Activated naive CD8-positive, alpha-beta T cell treated with anti-CD3 and anti-CD28 coated beads, Interleukin-2, amount 50 U/mL, for 16 hours (primary cell): Measurements from ENCODE around the gene SMARCAL1.
"Not testable (repeated sequence)": the region's sequence is repeated elsewhere in the genome, so short reads cannot be mapped to it uniquely, and the experiment has no call there.

Experiments used
- DNase-seq: peaks from one replicate; pipeline ENCODE4 v3.0.0-alpha.2; 2020; ENCODE audit warnings: low read depth, low spot score

The SMARCAL1 gene

GRCh38 chr2:216412022-216412999, at the start of gene SMARCAL1:
Gene SMARCAL1 (plus strand): TSS chr2:216412484. CDS start chr2:216414705, 2,221 bp downstream.
- DNase-seq = peak; percentile 96

GRCh38 chr2:216362730-216363129, 49.6 kb upstream of the SMARCAL1 start:
- no peak for DNase-seq

- DNase-seq = no peak
Observed at GRCh38 chr2:216363221-216363620, 49.1 kb upstream of the SMARCAL1 start.

GRCh38 chr2:216365518-216365917, 46.8 kb upstream of the SMARCAL1 start:
- no peak for DNase-seq

- DNase-seq = no peak
Observed at GRCh38 chr2:216366777-216367471, 45.4 kb upstream of the SMARCAL1 start.

GRCh38 chr2:216369821-216370220, 42.5 kb upstream of the SMARCAL1 start:
- DNase-seq = no peak

GRCh38 chr2:216370961-216371712, 41.1 kb upstream of the SMARCAL1 start:
- no peak for DNase-seq

- peak; percentile 41 for DNase-seq
Observed at GRCh38 chr2:216371721-216372702, 40.3 kb upstream of the SMARCAL1 start, which contains the start of gene MARCHF4. Gene MARCHF4 (minus strand): TSS chr2:216372483. CDS start chr2:216370260, 2,223 bp downstream.

- no peak for DNase-seq
Observed at GRCh38 chr2:216372761-216373291, 39.5 kb upstream of the SMARCAL1 start.

- DNase-seq = no peak
Observed at GRCh38 chr2:216373896-216374295, 38.4 kb upstream of the SMARCAL1 start.

- no peak for DNase-seq
Observed at GRCh38 chr2:216375286-216375685, 37.0 kb upstream of the SMARCAL1 start.

GRCh38 chr2:216379977-216380376, 32.3 kb upstream of the SMARCAL1 start:
- DNase-seq = no peak

- DNase-seq = not testable (repeated sequence)
Observed at GRCh38 chr2:216384409-216384808, 27.9 kb upstream of the SMARCAL1 start.

GRCh38 chr2:216385478-216385877, 26.8 kb upstream of the SMARCAL1 start:
- no peak for DNase-seq

- DNase-seq = no peak
Observed at GRCh38 chr2:216387262-216387661, 25.0 kb upstream of the SMARCAL1 start.

- no peak for DNase-seq
Observed at GRCh38 chr2:216388046-216388884, 24.0 kb upstream of the SMARCAL1 start.

- no peak for DNase-seq
Observed at GRCh38 chr2:216389570-216389969, 22.7 kb upstream of the SMARCAL1 start.

- no peak for DNase-seq
Observed at GRCh38 chr2:216391401-216391800, 20.9 kb upstream of the SMARCAL1 start.

- no peak for DNase-seq
Observed at GRCh38 chr2:216392018-216392562, 20.2 kb upstream of the SMARCAL1 start.
